Activated T-cell treated with anti-CD3 and anti-CD28 coated beads for 4 hours (primary cell): Measurements from ENCODE around the gene MAP2K7.
"Not testable (repeated sequence)": the region's sequence is repeated elsewhere in the genome, so short reads cannot be mapped to it uniquely, and the experiment has no call there.

Experiments
- DNase-seq: peaks from one replicate; pipeline ENCODE4 v3.0.0-alpha.2; 2020

The MAP2K7 gene

GRCh38 chr19:7932276-7932929 lies 28.7 kb downstream of the MAP2K7 start:
- DNase-seq = no peak

DNA sequence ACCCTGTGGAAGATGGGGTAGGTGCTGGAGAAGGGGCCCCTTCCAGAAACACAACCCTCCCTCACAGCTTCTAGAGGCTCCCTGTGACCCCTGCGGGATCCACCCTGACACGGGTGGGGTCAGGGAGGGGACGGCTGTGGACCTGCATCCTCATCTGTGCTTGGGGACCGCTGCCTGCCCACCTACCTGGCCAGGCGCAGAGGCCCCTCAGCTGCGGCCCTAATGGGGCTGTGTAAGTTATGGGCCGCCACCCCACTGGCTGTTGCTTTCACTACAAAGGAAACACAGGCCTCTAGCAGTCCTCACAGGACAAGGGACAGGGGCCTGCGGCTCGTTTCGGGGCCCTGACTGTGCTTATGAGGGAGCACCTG lies 29.2 kb downstream of the MAP2K7 start:
- no peak for DNase-seq

- no peak for DNase-seq
These were observed 29.7 kb downstream of the MAP2K7 start for GRCh38 chr19:7933411-7933810.

- no peak for DNase-seq
These were observed 30.4 kb downstream of the MAP2K7 start for GRCh38 chr19:7933828-7934725.

GRCh38 chr19:7934766-7935165 lies 31.1 kb downstream of the MAP2K7 start:
- no peak for DNase-seq

GRCh38 chr19:7940841-7941240 lies 37.2 kb downstream of the MAP2K7 start:
- DNase-seq = no peak

- DNase-seq = no peak
These were observed 38.4 kb downstream of the MAP2K7 start for GRCh38 chr19:7941895-7942596.

- no peak for DNase-seq
These were observed 39.3 kb downstream of the MAP2K7 start for GRCh38 chr19:7942981-7943443.

- DNase-seq = peak; percentile 97
These were observed 39.9 kb downstream of the MAP2K7 start, which contains the start of gene TIMM44 for GRCh38 chr19:7943444-7944176. TIMM44 (minus strand) TSS chr19:7943666; CDS start chr19:7943651, 15 bp downstream.

DNA sequence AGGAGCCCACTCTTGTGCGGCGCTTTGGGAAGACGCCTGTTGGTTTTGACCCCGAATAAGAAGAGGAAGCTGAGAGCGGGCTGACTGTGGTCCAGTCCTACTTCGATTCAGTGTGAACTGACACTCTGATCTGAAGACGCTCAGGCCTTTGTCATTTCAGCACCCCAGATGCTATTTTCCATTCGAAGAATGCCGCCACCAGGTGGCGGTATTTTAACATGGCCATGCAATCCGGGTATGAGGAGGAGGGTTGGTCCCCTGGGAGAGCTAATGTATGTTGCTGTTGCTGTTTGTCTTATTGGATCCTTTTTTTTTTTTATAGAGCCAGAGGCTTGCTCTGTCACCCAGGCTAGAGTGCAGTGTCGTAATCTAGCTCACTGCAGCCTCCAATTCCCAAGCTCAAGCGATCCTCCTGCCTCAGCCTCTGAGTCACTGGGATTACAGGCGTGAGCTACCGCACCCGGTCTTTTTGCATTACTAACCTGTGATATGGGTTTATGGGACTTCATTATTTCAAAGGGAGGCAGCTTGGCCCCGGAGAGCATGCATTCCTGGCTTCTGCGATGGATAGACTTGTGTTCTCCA lies 40.6 kb downstream of the MAP2K7 start:
- peak; percentile 84 for DNase-seq

- DNase-seq = no peak
These were observed 44.3 kb downstream of the MAP2K7 start for GRCh38 chr19:7947939-7948338.

GRCh38 chr19:7953060-7953459 lies 49.4 kb downstream of the MAP2K7 start:
- no peak for DNase-seq

- DNase-seq = no peak
These were observed 49.9 kb downstream of the MAP2K7 start for GRCh38 chr19:7953576-7953975.

DNA sequence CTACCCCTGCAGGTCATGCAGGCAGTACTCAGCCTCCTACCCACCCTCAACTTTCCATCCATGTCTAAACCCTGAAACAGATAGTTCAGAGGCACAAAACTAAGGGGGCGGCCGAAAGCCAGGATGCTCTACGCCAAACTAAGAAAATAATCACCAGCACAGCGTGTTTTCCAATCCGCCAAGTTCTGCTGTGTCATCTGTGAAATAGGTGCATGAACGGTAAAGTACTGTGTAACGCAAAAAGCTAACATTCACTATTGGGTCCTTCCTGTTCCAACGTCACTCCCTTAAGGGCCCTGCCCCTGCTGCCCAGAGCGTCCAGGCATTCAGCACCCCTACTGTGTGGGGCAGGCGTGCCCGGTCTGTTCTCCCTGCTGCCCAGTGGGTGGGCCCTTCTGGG lies 52.0 kb downstream of the MAP2K7 start:
- DNase-seq = no peak

- DNase-seq = no peak
These were observed 55.5 kb downstream of the MAP2K7 start for GRCh38 chr19:7959211-7959610.

DNA sequence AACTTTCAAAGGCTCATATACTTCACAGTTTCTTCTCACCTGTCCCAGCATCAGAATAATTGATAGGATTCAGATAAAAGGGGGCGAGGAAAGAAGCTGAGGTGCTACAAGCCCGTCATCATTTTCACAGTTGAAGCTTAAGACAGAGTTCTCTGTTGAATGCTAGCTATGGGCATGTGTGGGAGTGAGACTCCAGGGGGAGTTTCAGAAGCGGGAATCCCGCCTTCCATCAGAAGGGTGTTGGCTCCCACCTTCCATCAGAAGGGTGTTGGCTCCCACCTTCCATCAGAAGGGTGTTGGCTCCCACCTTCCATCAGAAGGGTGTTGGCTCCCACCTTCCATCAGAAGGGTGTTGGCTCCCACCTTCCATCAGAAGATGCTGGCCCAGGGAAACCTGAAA lies 57.4 kb downstream of the MAP2K7 start:
- DNase-seq = not testable (repeated sequence)

DNA sequence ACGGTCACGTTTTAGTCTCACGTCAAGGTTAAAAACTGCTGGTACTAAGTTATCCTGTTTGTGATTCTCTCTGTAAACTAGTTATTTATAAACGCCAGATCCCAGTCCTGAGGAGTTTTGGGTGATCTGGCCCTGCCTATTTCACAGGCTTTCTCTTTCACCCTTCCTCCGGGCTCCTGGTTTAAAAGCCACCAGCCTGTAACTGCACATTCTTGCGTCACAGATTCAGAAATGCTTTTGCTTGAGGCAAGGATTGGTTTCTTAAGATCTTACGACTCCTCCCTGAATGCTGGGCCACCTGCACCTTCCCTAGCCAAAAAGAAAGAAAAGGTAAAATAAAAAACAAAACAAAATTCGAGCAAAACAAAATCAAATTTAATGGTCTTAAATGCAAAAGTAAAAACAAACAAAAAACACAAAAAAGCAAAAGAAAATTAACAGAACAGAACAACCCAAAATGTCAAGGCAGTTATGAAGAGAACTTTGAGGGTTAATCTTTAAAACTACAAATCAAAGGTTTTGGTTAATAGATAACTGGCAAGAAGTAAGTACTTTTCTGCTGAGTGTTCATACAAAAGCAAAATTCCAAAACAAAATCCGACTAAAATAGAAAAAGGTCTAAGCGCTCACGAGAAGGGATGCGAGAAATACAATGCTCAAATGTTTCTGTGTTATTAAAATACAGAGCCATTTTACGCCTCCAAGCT lies 58.4 kb downstream of the MAP2K7 start:
- DNase-seq = no peak

DNA sequence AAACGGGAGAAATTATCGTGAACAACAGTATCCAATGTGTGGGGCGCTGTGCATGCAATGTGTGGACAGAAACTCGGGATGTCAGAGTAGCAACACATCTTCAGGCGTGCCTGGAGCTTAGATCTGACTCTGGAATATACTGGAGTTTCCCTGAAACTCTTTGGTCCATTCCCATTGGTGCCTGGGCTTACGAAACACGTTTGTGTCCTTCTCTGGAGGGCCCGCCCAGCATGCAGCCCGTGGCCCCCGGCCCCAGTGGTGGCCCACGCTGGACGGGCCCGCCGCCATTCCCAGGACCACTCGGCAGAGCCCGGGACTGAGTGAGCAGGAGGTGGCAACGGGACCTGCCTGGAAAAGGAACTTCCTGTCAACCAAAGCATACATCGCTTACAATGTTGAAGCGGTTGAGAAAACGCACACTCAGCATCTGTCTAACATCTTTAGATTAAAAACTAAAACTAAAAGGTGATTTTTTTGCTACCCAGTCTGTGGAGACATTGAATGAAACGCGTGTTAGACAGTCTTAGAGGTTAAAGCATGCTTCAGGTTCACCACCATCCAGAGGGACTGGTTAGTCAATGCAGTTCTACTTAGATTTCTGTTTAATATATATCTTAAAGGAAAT lies 59.1 kb downstream of the MAP2K7 start:
- no peak for DNase-seq

DNA sequence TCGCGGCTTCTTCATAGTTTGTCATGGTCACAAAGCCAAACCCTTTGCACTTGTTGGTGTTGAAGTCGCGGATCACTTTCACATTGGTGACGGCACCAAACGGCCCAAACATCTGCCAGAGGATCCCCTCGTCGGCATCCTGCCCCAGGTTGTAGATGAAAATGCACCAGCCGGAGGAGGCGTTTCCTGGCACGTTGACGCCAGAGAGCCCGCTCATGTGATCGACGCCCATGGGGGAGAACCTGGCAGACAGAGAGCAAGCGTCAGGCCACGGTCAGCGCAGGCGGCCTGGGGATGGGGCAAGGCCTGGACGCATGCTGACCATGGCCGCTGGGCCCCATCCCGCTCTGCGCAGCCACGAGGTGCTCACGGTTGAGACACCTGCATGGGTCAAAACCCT lies 59.9 kb downstream of the MAP2K7 start:
- no peak for DNase-seq
